Cardiac muscle cell (in vitro differentiated cells and primary cell): Measurements from ENCODE around the gene GLRA3. TPM values are rescaled to one million over a fixed set of nuclear protein-coding genes. Genes with fewer than 3 reads are reported as not detected.

Experiments
- DNase-seq, 2 donors: peaks; one replicate each; pipeline versions ENCODE4 v3.0.0 to v3.0.0-alpha.2; 2010 to 2017; ENCODE audit warnings: low read depth in 1 of 2, low spot score in 1 of 2
- H3K27ac ChIP-seq: fragments of 200-600 bp; sonication (generic); 2 replicates; pipeline ENCODE4 v1.5.1; 2016
- H3K27me3 ChIP-seq: fragments of 200-600 bp; sonication (generic); 2 replicates; pipeline ENCODE4 v1.6.0; 2016; ENCODE audit warnings: control low read depth
- H3K36me3 ChIP-seq: fragments of 200-600 bp; sonication (generic); 2 replicates; pipeline ENCODE4 v1.5.1; 2016; ENCODE audit warnings: control low read depth
- H3K4me1 ChIP-seq: fragments of 200-600 bp; sonication (generic); 2 replicates; pipeline ENCODE4 v1.8.1; 2017; ENCODE audit warnings: low read depth, mild to moderate bottlenecking, mixed run types
- H3K4me3 ChIP-seq: fragments of 200-600 bp; sonication (generic); 2 replicates; pipeline ENCODE4 v1.5.1; 2016; ENCODE audit warnings: mild to moderate bottlenecking
- H3K9me3 ChIP-seq: fragments of 200-600 bp; sonication (generic); 2 replicates; pipeline ENCODE4 v1.5.1; 2017; ENCODE audit warnings: low read depth, mild to moderate bottlenecking, control low read depth
- polyA plus RNA-seq: library from polyadenylated mRNA; unstranded; fragments of >200 nt; fragmentation: Nextera tagmentation; extraction: Ambion mirVana; gene quantifications from 2 replicates; pipeline ENCODE4 v1.2.1, GENCODE V29; 2016
- total RNA-seq: library from RNA; depleted of rRNA; stranded (reverse); fragments of >200 nt; gene quantifications from 2 replicates; pipeline ENCODE4 v1.2.3, GENCODE V29; 2016
- TF ChIP-seq, protein P1 (sequence below): IDR thresholded peaks from 2 replicates; pipeline ENCODE4 v1.5.1; 2012; ENCODE audit warnings: low read depth, mild to moderate bottlenecking, low read length

The GLRA3 gene
- total and polyA plus RNA-seq, 2 experiments from 2014 or later = not detected

DNA sequence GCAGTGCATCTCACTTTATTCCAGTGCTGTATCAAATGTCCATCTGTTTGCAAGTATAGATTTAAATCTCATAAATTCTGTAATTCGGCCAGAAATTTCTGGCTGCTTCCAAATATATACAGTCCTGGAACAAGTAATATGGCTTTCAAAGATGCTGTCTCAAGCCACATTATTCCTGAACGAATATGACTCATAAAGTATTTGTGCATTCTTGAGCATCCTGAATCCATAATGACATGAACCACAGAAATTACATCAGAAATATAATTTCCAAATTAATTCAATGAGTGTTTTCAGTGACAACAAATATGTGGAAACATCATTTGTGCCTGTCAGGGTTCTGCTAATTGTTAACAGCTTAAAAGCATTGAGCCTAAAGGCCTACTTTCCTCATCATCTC lies 165.8 kb downstream of the GLRA3 start:
- H3K4me3 ChIP-seq = no peak overlapping the region
- H3K4me1 ChIP-seq = no peaks in the 10 kb centered on the region
- H3K27ac ChIP-seq = no peak overlapping the region
- H3K36me3 ChIP-seq = no peaks in the 10 kb centered on the region
- TF ChIP-seq, protein P1, sequence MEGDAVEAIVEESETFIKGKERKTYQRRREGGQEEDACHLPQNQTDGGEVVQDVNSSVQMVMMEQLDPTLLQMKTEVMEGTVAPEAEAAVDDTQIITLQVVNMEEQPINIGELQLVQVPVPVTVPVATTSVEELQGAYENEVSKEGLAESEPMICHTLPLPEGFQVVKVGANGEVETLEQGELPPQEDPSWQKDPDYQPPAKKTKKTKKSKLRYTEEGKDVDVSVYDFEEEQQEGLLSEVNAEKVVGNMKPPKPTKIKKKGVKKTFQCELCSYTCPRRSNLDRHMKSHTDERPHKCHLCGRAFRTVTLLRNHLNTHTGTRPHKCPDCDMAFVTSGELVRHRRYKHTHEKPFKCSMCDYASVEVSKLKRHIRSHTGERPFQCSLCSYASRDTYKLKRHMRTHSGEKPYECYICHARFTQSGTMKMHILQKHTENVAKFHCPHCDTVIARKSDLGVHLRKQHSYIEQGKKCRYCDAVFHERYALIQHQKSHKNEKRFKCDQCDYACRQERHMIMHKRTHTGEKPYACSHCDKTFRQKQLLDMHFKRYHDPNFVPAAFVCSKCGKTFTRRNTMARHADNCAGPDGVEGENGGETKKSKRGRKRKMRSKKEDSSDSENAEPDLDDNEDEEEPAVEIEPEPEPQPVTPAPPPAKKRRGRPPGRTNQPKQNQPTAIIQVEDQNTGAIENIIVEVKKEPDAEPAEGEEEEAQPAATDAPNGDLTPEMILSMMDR = no peak
- no peaks in the 10 kb centered on the region for H3K27me3 ChIP-seq
- no peaks in the 10 kb centered on the region for H3K9me3 ChIP-seq
- peak in 1 of 2 donors; percentile 38 for DNase-seq

DNA sequence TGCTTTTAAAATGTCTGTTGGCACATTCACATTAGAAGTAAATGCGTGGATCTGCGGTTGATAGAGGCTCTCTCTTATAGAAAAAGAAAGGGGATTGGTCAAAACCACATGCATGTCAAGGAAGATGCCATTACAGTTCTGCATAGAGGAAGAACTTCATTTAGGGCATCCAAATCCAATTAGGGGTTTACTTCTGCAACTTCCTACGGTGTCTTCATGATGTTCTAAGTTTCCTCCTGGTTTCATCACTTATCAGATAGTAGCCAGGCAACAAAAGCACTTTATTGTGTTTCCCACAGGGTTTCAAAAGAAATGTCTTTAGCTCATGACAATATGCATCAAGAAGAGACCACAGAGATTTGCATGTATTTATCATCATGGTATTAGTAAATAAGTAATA lies 170.8 kb downstream of the GLRA3 start:
- peak in 1 of 2 donors; percentile 24 for DNase-seq
- H3K27me3 ChIP-seq = no peaks in the 10 kb centered on the region
- H3K27ac ChIP-seq = no peak overlapping the region
- H3K4me3 ChIP-seq = no peak overlapping the region
- no peaks in the 10 kb centered on the region for H3K36me3 ChIP-seq
- no peaks in the 10 kb centered on the region for H3K9me3 ChIP-seq
- no peaks in the 10 kb centered on the region for H3K4me1 ChIP-seq
- TF ChIP-seq, protein P1 = no peak

DNA sequence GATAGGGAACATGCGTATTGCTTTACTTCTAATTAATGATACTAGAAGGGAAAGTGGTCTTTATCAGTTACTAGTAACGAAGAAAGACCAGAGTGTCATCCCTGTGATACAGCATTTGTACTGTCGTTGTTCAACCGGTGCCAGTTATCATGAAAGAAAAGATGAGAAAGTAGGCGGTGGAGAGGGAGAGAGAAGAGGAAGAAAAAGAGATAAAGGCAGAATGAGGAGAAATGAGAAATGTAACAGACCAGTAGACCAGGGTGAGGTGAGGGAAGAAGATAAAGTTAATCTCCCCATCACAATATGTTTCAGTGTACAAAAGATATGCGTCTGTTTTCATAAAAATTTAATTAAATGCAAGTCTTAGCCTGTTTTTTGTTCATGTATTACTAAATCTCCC lies 171.6 kb downstream of the GLRA3 start:
- H3K4me1 ChIP-seq = no peaks in the 10 kb centered on the region
- TF ChIP-seq, protein P1 = no peak
- H3K9me3 ChIP-seq = no peaks in the 10 kb centered on the region
- H3K27ac ChIP-seq = no peak overlapping the region
- no peaks in the 10 kb centered on the region for H3K36me3 ChIP-seq
- no peak for DNase-seq
- no peaks in the 10 kb centered on the region for H3K27me3 ChIP-seq
- no peak overlapping the region for H3K4me3 ChIP-seq

DNA sequence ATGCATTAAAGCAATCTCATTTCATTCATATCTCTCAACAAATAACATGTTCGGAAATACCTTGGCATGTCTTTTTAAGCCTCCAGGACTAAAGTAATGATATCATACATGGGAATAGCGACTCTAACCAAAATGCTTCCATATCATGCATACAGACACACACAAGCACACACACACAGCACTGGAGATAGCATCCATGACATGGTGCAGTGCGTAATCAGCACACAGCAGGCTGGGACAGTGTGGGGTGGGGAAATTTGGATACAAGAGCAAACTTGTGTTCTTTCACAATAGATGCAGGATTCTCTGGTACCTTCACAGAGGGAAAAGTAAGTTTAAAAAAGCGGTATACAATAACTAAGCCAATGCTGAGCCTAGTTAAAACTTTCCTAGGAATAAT lies 174.4 kb downstream of the GLRA3 start:
- Histone ChIP-seq H3K27me3 (no peaks in the 10 kb centered on the region), H3K4me1 (no peaks in the 10 kb centered on the region), H3K4me3 (no peak overlapping the region), H3K9me3 (no peaks in the 10 kb centered on the region), H3K27ac (no peak overlapping the region), H3K36me3 (no peaks in the 10 kb centered on the region)
- TF ChIP-seq, protein P1 = no peak
- no peak for DNase-seq

DNA sequence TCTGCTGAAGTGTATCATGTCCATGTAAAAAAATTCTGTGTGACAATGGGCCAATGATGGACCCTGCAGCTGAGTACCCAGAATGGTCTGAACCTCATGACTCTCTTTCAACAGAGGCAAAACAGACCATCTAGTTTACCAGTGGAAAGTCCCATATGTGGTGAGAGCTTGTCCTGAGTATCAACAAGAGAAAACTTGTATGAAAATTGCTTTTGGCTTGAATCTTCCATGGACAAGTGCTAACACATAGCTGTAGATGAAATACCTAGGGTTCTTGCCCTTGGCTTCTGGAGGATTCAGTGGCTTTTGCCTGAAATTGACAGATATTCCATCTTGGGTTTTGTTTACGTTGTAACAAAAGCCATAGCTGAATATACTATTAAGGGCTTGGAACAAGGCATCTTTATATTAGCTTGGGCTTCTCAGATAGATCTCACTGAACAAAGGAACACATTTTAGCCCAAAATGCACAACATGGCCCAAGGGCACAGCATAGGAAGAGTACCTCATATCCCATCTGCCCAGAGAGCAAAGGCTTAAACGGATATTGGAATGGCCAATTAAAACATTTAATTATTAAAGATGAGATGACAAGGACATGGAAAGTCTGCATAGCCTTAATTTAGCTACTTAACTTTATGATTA lies 178.2 kb downstream of the GLRA3 start:
- Histone ChIP-seq H3K4me1 (peaks cover 6% of the 10 kb centered on the region), H3K27ac (peak overlapping the region; percentile 50), H3K36me3 (no peaks in the 10 kb centered on the region), H3K27me3 (no peaks in the 10 kb centered on the region), H3K9me3 (no peaks in the 10 kb centered on the region), H3K4me3 (no peak overlapping the region)
- no peak for DNase-seq
- TF ChIP-seq, protein P1 = no peak
